Measurements from ENCODE around the gene CLEC4G. TPM values are rescaled to one million over a fixed set of nuclear protein-coding genes. Genes with fewer than 3 reads are reported as not detected.

CLEC4G gene
- total and polyA plus RNA-seq, 2 donors (not counting 3 experiments of a cell fraction or from before 2014, with no cell fraction given), result not detected

DNA sequence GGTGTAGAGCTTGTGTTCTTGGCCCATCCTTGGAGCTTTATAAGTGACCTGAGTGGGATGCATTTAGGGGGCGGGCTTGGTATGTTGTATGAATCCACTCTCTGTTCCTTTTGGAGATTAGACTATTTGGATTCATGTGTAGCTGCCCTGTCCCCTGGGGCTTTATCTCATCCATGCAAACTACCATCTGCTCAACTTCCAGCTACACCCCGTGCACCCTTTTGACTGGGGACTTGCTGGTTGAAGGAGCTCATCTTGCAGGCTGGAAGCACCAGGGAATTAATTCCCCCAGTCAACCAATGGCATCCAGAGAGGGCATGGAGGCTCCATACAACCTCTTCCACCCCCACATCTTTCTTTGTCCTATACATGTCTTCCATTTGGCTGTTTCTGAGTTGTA, 37.3 kb upstream of the CLEC4G start:
- BruUV-seq (replicated peaks), result no TSS peak
- no peaks in the 10 kb centered on the region for H3K27me3 ChIP-seq (ENCODE audit: control insufficient read depth in 2 of 2, insufficient read depth in 2 of 2, low read length in 2 of 2)
- DNase-seq (ENCODE audit: low read depth, low spot score), result no peak
- no peaks in the 10 kb centered on the region for H4K20me1 ChIP-seq (replicated peaks; ENCODE audit: control insufficient read depth, extremely low read depth, insufficient read depth, low read length)
- H3K4me3 ChIP-seq (replicated peaks in 1 of 3; ENCODE audit: insufficient read depth in 1 of 3, low read depth in 1 of 3, low read length in 3 of 3), result no peak overlapping the region
- no peak for FAIRE-seq
- H3K9me3 ChIP-seq (replicated peaks; ENCODE audit: control insufficient read depth, insufficient read depth, low read length), result no peaks in the 10 kb centered on the region
- TF ChIP-seq POLR2AphosphoS5 (IDR thresholded peaks at IDR 0.05; ENCODE audit: insufficient read depth, low read depth, low read length) (no peak), POLR2A (IDR thresholded peaks at IDR 0.05; ENCODE audit: low read depth, low read length) (no peak), FOS (IDR thresholded peaks at IDR 0.05; ENCODE audit: borderline replicate concordance, insufficient read depth, low read length) (no peak)
- TF ChIP-seq, protein P1, sequence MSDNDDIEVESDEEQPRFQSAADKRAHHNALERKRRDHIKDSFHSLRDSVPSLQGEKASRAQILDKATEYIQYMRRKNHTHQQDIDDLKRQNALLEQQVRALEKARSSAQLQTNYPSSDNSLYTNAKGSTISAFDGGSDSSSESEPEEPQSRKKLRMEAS (IDR thresholded peaks at IDR 0.05; ENCODE audit: insufficient read depth, insufficient read length), result no peak
- ChIA-PET POLR2A (no interaction called here), CTCF (interaction anchor here (0.9 kb wide), 1 partner anchor 30 kb away, joined by 3 read pairs; no protein-coding TSS in a partner anchor)
- H3K4me1 ChIP-seq (ENCODE audit: control insufficient read depth, extremely low read depth, insufficient read depth, low read length), result no peaks in the 10 kb centered on the region
- H3K4me2 ChIP-seq (ENCODE audit: insufficient read depth, low read length), result no peak overlapping the region
- intact Hi-C loops (cut with micrococcal nuclease) (no loop called here), dilution Hi-C loops (cut with MboI; ENCODE audit: extremely low pct_ligation_motif_present, low sequenced_read_pairs) (no loop called here)
- no peak overlapping the region for H3K9ac ChIP-seq (replicated peaks; ENCODE audit: extremely low read depth, insufficient read depth, low read length)
- no peaks in the 10 kb centered on the region for H3K79me2 ChIP-seq (ENCODE audit: control insufficient read depth, insufficient read depth, low read length)
- H3K36me3 ChIP-seq (ENCODE audit: control insufficient read depth in 2 of 2, extremely low read depth in 1 of 2, insufficient read depth in 2 of 2, low read length in 2 of 2), result no peaks in the 10 kb centered on the region
- H2AFZ ChIP-seq (ENCODE audit: low read depth, low read length), result no peak overlapping the region
- H3K27ac ChIP-seq (ENCODE audit: insufficient read depth, low read depth, low read length), result no peak overlapping the region
- H3K9me1 ChIP-seq (replicated peaks; ENCODE audit: control insufficient read depth, extremely low read depth, insufficient read depth, low read length), result no peaks in the 10 kb centered on the region

DNA sequence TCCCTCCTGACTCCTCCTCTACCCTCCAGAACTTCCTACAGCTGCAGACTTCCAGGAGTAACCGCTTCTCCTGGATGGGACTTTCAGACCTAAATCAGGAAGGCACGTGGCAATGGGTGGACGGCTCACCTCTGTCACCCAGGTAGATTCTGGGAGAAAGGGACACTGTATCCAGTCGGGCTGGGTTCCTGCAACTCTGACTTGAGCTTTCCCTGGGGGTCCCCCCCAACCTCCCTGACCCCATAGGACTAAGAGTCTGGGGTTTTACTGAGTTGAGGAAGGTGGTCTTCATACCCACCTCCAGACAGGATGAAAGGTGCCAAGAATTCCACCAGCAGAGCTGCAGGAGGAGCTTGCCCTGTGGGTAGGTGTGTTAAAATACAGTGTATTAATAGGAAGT, 35.6 kb upstream of the CLEC4G start:
- no peaks in the 10 kb centered on the region for H4K20me1 ChIP-seq (replicated peaks; ENCODE audit: control insufficient read depth, extremely low read depth, insufficient read depth, low read length)
- dilution Hi-C loops (cut with MboI; ENCODE audit: extremely low pct_ligation_motif_present, low sequenced_read_pairs) (no loop called here), intact Hi-C loops (cut with micrococcal nuclease) (no loop called here)
- BruUV-seq (replicated peaks), result no TSS peak
- no peaks in the 10 kb centered on the region for H3K79me2 ChIP-seq (ENCODE audit: control insufficient read depth, insufficient read depth, low read length)
- H3K27me3 ChIP-seq (ENCODE audit: control insufficient read depth in 2 of 2, insufficient read depth in 2 of 2, low read length in 2 of 2), result no peaks in the 10 kb centered on the region
- ChIA-PET POLR2A (no interaction called here), CTCF (interaction anchor here (0.9 to 1.5 kb wide), 2 partner anchors 32 to 87 kb away, joined by 3 to 5 read pairs; partner anchors contain the start of gene TRAPPC5)
- no peaks in the 10 kb centered on the region for H3K9me1 ChIP-seq (replicated peaks; ENCODE audit: control insufficient read depth, extremely low read depth, insufficient read depth, low read length)
- no peaks in the 10 kb centered on the region for H3K9me3 ChIP-seq (replicated peaks; ENCODE audit: control insufficient read depth, insufficient read depth, low read length)
- no peaks in the 10 kb centered on the region for H3K36me3 ChIP-seq (ENCODE audit: control insufficient read depth in 2 of 2, extremely low read depth in 1 of 2, insufficient read depth in 2 of 2, low read length in 2 of 2)
- no peak overlapping the region for H3K27ac ChIP-seq (ENCODE audit: insufficient read depth, low read depth, low read length)
- H3K4me1 ChIP-seq (ENCODE audit: control insufficient read depth, extremely low read depth, insufficient read depth, low read length), result no peaks in the 10 kb centered on the region
- no peak overlapping the region for H3K4me2 ChIP-seq (ENCODE audit: insufficient read depth, low read length)
- no peak overlapping the region for H3K9ac ChIP-seq (replicated peaks; ENCODE audit: extremely low read depth, insufficient read depth, low read length)
- TF ChIP-seq EZH2 (IDR thresholded peaks at IDR 0.05; ENCODE audit: borderline replicate concordance, low read depth, low read length, severe bottlenecking) (no peak), MYC (IDR thresholded peaks at IDR 0.05; ENCODE audit: low read depth, low read length) (no peak), GATA2 (IDR thresholded peaks at IDR 0.05; ENCODE audit: insufficient read depth, insufficient read length, low read depth, low read length) (no peak), FOS (IDR thresholded peaks at IDR 0.05; ENCODE audit: borderline replicate concordance, insufficient read depth, low read length) (no peak), JUN (IDR thresholded peaks at IDR 0.05; ENCODE audit: borderline replicate concordance, insufficient read depth, insufficient read length, low read depth) (no peak)
- H2AFZ ChIP-seq (ENCODE audit: low read depth, low read length), result no peak overlapping the region
- no peak overlapping the region for H3K4me3 ChIP-seq (replicated peaks in 1 of 3; ENCODE audit: insufficient read depth in 1 of 3, low read depth in 1 of 3, low read length in 3 of 3)
- FAIRE-seq (no peak), DNase-seq (ENCODE audit: low read depth, low spot score) (no peak)

All from endothelial cell of umbilical vein (primary cell).